ENCODE data around the gene SPIN4.
"Not testable (repeated sequence)": the region's sequence is repeated elsewhere in the genome, so short reads cannot be mapped to it uniquely, and the experiment has no call there.

The SPIN4 gene

GRCh38 chrX:63350941-63351616 is at the start of gene SPIN4:
Gene SPIN4, minus strand, starts transcription at chrX:63351332. Its CDS starts 513 bp downstream, at chrX:63350819.
- DNase-seq: peak in 2 of 4 experiments; percentile 2 to 30

GRCh38 chrX:63400340-63400739 is 49.2 kb upstream of the SPIN4 start:
- DNase-seq: no peak

GRCh38 chrX:63394872-63395271 is 43.7 kb upstream of the SPIN4 start:
- no peak for DNase-seq

GRCh38 chrX:63393094-63393493 is 42.0 kb upstream of the SPIN4 start:
- not testable (repeated sequence) for DNase-seq

- DNase-seq: no peak
These were observed 36.3 kb upstream of the SPIN4 start for GRCh38 chrX:63387411-63387810.

- not testable (repeated sequence) for DNase-seq
These were observed 33.1 kb upstream of the SPIN4 start for GRCh38 chrX:63384263-63384662.

- not testable (repeated sequence) for DNase-seq
These were observed 21.9 kb upstream of the SPIN4 start for GRCh38 chrX:63373012-63373411.

- DNase-seq: not testable (repeated sequence)
These were observed 16.6 kb upstream of the SPIN4 start for GRCh38 chrX:63367699-63368098.

- DNase-seq: no peak
These were observed 12.7 kb upstream of the SPIN4 start for GRCh38 chrX:63363788-63364187.

- no peak for DNase-seq
These were observed 10.4 kb upstream of the SPIN4 start for GRCh38 chrX:63361494-63361893.

GRCh38 chrX:63354484-63354883 is 3.4 kb upstream of the SPIN4 start:
- no peak for DNase-seq

GRCh38 chrX:63350465-63350877 is 661 bp downstream of the SPIN4 start:
- DNase-seq: no peak

- no peak for DNase-seq
These were observed 1.8 kb downstream of the SPIN4 start for GRCh38 chrX:63349307-63349706.

- DNase-seq: no peak
These were observed 20.5 kb downstream of the SPIN4 start for GRCh38 chrX:63330681-63331080.

- DNase-seq: no peak
These were observed 23.3 kb downstream of the SPIN4 start for GRCh38 chrX:63327788-63328187.

- no peak for DNase-seq
These were observed 51.5 kb downstream of the SPIN4 start for GRCh38 chrX:63299596-63299995.

Measured in activated naive CD4-positive, alpha-beta T cell (primary cell).